ENCODE results near the gene CATSPER4.

DNA sequence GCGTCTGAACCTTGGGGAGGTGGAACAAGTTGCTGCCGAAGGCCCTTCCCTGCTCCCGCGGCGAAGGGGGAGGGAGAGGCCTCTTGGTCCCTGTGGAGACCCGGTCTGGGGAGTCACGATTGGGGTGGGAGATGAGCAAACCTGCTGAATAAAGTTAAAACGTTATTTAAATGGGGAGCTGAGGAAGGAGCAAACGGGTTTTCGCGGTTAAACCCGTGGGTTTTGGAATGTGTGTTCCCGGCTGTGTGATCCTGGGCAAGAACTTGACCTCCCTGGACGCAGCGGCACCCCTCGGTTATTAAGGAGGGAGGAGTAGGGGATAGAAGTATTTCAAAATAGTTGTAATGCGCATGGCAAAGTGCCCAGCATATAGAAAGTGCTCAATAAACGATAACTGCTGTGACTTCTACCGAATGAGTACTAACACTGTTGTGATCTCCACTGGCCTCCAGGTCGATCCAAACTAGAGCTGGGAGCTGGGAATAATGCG, 28.1 kb upstream of the CATSPER4 start:
- TF ChIP-seq, protein P1, sequence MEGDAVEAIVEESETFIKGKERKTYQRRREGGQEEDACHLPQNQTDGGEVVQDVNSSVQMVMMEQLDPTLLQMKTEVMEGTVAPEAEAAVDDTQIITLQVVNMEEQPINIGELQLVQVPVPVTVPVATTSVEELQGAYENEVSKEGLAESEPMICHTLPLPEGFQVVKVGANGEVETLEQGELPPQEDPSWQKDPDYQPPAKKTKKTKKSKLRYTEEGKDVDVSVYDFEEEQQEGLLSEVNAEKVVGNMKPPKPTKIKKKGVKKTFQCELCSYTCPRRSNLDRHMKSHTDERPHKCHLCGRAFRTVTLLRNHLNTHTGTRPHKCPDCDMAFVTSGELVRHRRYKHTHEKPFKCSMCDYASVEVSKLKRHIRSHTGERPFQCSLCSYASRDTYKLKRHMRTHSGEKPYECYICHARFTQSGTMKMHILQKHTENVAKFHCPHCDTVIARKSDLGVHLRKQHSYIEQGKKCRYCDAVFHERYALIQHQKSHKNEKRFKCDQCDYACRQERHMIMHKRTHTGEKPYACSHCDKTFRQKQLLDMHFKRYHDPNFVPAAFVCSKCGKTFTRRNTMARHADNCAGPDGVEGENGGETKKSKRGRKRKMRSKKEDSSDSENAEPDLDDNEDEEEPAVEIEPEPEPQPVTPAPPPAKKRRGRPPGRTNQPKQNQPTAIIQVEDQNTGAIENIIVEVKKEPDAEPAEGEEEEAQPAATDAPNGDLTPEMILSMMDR (IDR thresholded peaks at IDR 0.05) = no peak
- TF ChIP-seq POLR2A (IDR thresholded peaks at IDR 0.05) = no peak
